Stimulated activated memory B cell treated with anti-CD40 and anti-IgM and Interleukin-4, amounts not matched to agents 10 μg/mL and 1 μg/mL and 100 μg/mL, for 72 hours (primary cell): Measurements from ENCODE around the gene GABRA5.

Source experiments
- ATAC-seq: fragments of 150-1000 bp; cut with Tn5 transposase; 2 replicates; pipeline ENCODE4 v1.10.0; 2021
- H3K27ac Mint-ChIP-seq: one replicate; pipeline ENCODE4 v1.8.0; 2022; ENCODE audit warnings: mild to moderate bottlenecking, mixed read lengths
- H3K27me3 Mint-ChIP-seq: one replicate; pipeline ENCODE4 v1.8.0; 2022; ENCODE audit warnings: mixed read lengths
- H3K36me3 Mint-ChIP-seq: one replicate; pipeline ENCODE4 v1.8.0; 2022; ENCODE audit warnings: mixed read lengths
- H3K4me1 Mint-ChIP-seq: one replicate; pipeline ENCODE4 v1.8.0; 2022; ENCODE audit warnings: mixed read lengths
- H3K4me3 Mint-ChIP-seq: one replicate; pipeline ENCODE4 v1.8.0; 2022; ENCODE audit warnings: mild to moderate bottlenecking, moderate library complexity, mixed read lengths
- H3K9me3 Mint-ChIP-seq: one replicate; pipeline ENCODE4 v1.8.0; 2022; ENCODE audit warnings: mixed read lengths

The GABRA5 gene

DNA sequence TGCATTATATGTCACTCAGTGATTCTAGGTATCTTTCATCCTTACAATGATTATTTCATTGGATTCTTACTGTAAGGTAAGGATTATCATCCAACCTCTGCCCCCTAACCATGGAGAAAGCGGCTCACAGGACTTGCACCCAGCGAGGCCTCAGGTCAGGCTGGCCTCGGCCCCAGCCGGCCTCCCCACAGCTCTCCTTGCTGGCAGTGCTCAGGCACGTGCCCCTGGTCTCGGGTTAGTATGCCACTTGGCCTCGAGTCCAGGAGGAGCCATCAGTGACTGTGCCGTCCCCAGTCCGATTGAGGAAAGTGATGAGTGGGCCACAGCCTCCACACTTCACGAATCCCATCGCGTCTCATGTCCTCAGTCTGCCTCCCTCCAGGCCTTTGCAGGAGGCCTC lies 68.5 kb downstream of the GABRA5 start:
- Mint-ChIP-seq H3K36me3 (no peaks in the 10 kb centered on the region), H3K4me3 (no peak overlapping the region), H3K4me1 (no peaks in the 10 kb centered on the region), H3K27me3 (no peaks in the 10 kb centered on the region), H3K27ac (no peak overlapping the region), H3K9me3 (peaks cover 5% of the 10 kb centered on the region)
- no peak for ATAC-seq

DNA sequence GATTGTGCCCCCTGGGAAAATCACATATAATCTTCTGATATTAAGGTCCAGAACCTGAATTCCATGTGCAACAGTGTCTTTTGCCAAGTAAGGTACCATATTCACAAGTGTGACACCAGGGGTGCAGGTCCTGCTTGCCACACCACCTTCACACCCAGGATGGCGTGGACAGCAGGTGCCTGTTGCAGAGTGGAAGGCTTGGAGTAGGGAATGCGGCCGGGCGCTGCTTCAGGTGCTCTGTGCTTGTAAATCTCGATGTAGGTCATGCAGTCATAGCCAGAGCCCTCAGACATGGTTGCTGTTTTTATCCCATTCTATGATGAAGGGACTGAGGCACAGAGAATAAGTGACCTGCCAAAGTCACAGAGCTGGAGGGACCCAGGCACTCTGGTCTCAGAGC lies 69.6 kb downstream of the GABRA5 start:
- peaks cover 5% of the 10 kb centered on the region for H3K9me3 Mint-ChIP-seq
- no peak overlapping the region for H3K27ac Mint-ChIP-seq
- no peak overlapping the region for H3K4me3 Mint-ChIP-seq
- H3K4me1 Mint-ChIP-seq, result no peaks in the 10 kb centered on the region
- H3K27me3 Mint-ChIP-seq, result no peaks in the 10 kb centered on the region
- ATAC-seq, result no peak
- H3K36me3 Mint-ChIP-seq, result no peaks in the 10 kb centered on the region

DNA sequence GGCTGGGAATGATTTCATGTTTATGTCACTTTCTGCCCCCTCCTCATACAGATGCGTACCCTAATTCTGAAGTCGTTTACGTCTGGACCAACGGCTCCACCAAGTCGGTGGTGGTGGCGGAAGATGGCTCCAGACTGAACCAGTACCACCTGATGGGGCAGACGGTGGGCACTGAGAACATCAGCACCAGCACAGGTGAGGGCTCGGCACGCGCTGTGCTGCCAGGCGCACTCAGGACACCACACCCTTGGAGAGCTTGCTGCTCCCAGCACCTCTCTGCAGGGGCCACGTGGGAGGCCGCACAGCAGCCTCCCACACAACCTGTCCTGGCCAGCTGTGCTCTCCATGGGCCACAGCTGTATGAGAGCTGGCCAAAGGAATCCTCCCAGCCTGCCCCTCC lies 70.3 kb downstream of the GABRA5 start:
- Mint-ChIP-seq H3K4me1 (no peaks in the 10 kb centered on the region), H3K27me3 (no peaks in the 10 kb centered on the region), H3K4me3 (no peak overlapping the region), H3K9me3 (peaks cover 5% of the 10 kb centered on the region), H3K36me3 (no peaks in the 10 kb centered on the region), H3K27ac (no peak overlapping the region)
- ATAC-seq, result peak; percentile 18

DNA sequence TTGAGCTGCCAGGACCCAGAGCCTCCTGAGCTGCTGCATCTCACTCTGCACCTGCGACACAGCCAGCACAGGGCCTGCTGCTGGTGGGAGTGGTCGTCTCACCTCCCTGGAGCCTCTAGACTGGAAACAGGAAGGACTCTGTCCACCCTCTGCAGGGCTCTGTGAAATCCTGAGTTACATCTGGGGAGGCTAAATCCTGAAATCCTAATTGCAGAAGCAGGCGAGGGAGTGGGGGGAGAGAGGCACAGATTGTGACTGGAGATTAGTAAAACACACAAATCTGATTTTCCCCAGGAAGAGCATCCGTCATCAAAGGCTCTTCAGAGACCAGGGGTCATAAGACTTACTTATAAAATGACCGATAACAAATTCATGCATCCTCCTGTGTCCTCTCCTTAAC lies 72.5 kb downstream of the GABRA5 start:
- no peak for ATAC-seq
- H3K27ac Mint-ChIP-seq, result no peak overlapping the region
- no peaks in the 10 kb centered on the region for H3K27me3 Mint-ChIP-seq
- no peaks in the 10 kb centered on the region for H3K4me1 Mint-ChIP-seq
- no peaks in the 10 kb centered on the region for H3K36me3 Mint-ChIP-seq
- H3K9me3 Mint-ChIP-seq, result peaks cover 5% of the 10 kb centered on the region
- H3K4me3 Mint-ChIP-seq, result no peak overlapping the region

DNA sequence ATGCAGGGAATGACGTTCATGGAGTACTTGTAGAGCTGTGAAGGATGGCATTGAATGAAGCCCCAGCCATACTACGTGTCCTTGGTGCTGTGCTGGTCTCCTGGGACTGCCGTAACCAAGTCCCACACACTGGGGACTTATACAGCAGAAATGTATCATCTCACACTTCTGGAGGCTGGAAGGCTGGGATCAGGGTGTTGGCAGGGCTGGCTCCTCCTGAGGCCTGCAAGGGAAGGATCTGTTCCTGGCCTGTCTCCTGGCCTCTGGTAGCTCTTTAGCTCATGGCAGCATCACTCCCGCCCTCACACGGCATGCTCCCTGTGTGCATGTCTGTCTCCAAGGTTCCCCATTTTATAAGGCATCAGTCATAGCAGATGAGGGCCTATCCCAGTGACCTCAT lies 74.6 kb downstream of the GABRA5 start:
- Mint-ChIP-seq H3K36me3 (no peaks in the 10 kb centered on the region), H3K4me1 (no peaks in the 10 kb centered on the region), H3K27ac (no peak overlapping the region), H3K27me3 (no peaks in the 10 kb centered on the region), H3K4me3 (no peak overlapping the region), H3K9me3 (peaks cover 5% of the 10 kb centered on the region)
- no peak for ATAC-seq

DNA sequence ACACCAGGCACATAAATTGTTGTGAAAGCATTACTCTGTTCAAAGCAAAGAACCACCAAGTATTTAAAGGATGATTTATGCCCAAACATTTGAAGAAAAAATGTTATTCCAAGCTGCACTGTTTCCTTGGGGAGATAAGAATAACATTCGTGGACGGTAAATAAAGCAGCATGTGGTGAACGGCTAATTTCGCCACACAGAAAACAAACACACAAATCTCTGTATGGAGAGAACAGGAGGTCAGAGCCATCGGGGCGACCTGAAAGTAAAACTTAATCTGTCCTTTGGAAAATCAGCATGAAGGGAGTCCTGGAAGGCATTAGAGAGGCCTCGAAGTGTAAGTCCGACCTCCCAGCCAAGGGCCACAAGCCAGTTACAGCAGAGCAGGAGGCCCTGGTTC lies 77.0 kb downstream of the GABRA5 start:
- no peak for ATAC-seq

DNA sequence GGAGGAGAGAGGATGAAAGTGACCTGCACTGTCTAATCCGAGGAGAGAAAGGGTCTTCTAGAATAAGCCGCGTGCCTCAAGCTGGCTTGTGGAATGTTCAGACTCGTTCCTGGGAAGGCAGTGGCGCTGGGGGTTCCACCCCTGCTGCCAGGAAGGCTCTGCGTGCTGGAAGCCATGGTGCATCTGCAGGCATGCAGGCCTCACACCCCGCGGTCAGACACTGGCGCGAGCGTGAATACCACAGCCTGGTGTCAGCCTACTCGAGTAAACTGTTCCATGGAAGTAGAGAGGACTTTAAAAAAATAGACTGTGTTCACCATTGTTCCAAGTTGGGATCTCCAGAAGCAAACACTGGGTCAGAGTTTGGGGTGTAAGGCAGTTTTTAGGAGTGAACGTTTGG lies 78.2 kb downstream of the GABRA5 start:
- Mint-ChIP-seq H3K9me3 (peaks cover 5% of the 10 kb centered on the region), H3K27me3 (no peaks in the 10 kb centered on the region), H3K4me1 (no peaks in the 10 kb centered on the region), H3K27ac (no peak overlapping the region), H3K4me3 (no peak overlapping the region), H3K36me3 (no peaks in the 10 kb centered on the region)
- ATAC-seq, result no peak

More for the DNA sequence above, 77.0 kb downstream of the GABRA5 start:
- Mint-ChIP-seq H3K36me3 (no peaks in the 10 kb centered on the region), H3K27ac (no peak overlapping the region), H3K4me3 (no peak overlapping the region), H3K27me3 (no peaks in the 10 kb centered on the region), H3K9me3 (peaks cover 5% of the 10 kb centered on the region), H3K4me1 (no peaks in the 10 kb centered on the region)

DNA sequence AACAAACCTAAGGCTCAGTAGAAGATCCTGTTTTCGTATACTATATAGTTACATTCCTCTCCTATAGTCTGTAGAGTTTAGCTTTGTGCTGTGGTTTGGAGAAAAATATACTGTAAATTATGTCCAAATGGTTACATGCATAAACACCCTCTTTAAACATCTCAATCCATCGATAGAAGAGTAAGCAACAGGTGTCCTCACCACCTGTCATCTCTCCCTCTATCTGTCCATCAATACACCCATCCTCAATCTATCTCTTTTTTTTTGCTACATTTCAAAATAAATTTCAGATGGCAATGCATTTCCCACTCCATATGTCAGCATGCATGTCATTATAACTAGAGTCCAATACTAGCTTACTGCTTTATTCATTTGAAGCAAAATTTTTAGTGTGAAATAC lies 83.1 kb downstream of the GABRA5 start:
- ATAC-seq, result no peak
- Mint-ChIP-seq H3K27ac (no peak overlapping the region), H3K9me3 (peaks cover 10% of the 10 kb centered on the region), H3K36me3 (no peaks in the 10 kb centered on the region), H3K27me3 (no peaks in the 10 kb centered on the region), H3K4me3 (no peak overlapping the region), H3K4me1 (no peaks in the 10 kb centered on the region)

DNA sequence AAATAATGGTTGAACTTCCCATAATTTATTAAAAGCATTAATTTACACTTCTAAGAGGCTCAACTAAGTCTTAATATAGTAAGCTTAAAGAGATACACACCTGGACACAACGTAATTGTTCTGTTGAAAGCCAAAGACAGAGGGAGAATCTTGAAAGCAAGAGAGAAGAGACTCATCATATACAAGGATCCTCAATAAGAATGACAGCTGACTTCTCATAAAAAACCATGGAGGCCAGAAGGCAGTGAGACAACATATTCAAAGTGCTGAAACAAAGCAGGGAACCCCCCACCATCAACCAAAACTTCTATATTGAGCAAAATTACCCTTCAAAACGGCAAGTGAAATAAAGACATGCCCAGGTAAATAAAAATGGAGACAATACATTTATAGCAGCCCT lies 87.5 kb downstream of the GABRA5 start:
- Mint-ChIP-seq H3K27me3 (no peaks in the 10 kb centered on the region), H3K4me3 (no peak overlapping the region), H3K9me3 (peaks cover 13% of the 10 kb centered on the region), H3K4me1 (no peaks in the 10 kb centered on the region), H3K36me3 (no peaks in the 10 kb centered on the region), H3K27ac (no peak overlapping the region)
- ATAC-seq, result no peak

DNA sequence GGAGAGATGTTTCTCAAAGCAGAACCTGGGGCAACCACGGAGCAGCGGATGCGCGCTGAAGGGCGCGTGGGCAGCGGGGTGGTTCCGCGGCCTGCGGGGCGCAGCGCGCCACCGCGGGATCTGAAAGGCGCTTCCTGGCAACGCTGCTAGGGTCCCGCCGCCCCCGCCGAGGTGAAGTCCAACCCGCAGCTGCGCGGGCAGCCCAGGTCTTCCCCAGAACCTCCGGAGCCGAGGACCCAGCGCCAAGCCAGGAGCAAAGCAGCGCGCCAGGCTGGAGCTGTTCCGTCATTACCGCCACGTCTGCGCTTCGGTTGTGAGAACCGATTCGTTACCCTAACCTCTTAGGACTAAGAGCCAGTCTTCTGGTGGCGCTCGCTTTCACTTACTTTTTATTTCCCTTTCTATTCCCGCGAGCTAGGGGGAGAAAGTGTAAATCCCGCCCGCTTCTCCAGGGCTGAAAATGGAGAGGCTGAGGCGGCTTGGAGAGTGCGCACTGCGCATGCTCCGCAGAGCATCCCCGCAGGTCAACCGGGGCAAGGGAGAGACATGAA lies 100.9 kb downstream of the GABRA5 start:
- peaks cover 20% of the 10 kb centered on the region for H3K27me3 Mint-ChIP-seq

DNA sequence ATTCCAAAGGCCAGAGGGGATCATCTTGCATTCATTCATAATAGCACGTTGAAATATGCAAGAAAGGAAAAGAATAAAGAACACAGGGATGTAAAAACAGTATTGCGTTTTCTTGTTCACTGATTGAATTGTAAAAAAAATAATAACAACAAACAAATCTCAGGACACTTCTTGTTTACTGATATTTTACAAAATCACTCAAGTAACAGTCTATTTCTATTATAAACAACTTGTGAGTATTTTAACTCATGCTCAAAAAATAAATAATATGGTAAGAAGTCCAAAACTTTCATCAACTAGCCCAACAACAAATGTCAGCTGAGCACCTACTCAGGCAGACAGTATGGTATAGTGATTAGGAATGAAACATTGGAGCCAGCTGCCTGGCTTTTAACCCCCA lies 101.9 kb downstream of the GABRA5 start:
- H3K9me3 Mint-ChIP-seq, result peaks cover 2% of the 10 kb centered on the region
- no peak overlapping the region for H3K4me3 Mint-ChIP-seq
- no peak overlapping the region for H3K27ac Mint-ChIP-seq
- no peak for ATAC-seq
- H3K4me1 Mint-ChIP-seq, result no peaks in the 10 kb centered on the region
- H3K27me3 Mint-ChIP-seq, result peaks cover 21% of the 10 kb centered on the region
- no peaks in the 10 kb centered on the region for H3K36me3 Mint-ChIP-seq

More for the DNA sequence above, 100.9 kb downstream of the GABRA5 start:
- H3K36me3 Mint-ChIP-seq, result no peaks in the 10 kb centered on the region
- no peak for ATAC-seq
- no peaks in the 10 kb centered on the region for H3K4me1 Mint-ChIP-seq
- no peak overlapping the region for H3K4me3 Mint-ChIP-seq
- H3K9me3 Mint-ChIP-seq, result peaks cover 2% of the 10 kb centered on the region
- H3K27ac Mint-ChIP-seq, result no peak overlapping the region

DNA sequence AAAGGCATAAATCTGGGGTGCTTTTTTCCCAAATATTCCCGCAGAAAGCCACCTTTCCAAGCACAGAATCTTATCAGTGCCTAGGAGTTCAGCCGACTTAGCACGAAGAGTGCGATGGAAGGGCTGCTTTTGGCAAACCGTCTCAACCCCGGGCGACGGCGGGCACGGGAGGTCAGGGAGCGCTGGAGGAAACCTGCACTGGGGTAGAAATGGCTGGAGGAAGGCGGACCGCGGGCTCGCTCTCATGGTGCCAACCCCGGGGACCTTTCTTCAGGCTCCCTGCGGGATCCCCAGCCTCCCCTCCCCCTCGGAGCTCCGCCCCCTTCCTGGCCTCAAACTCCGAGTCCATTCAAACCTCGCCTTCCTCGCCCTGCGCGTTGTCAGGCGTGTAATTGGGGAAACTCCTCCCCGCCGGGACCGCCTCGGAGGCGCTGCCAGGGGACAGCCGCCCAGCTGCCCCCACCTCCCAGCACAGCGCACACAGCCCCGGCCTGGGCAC lies 103.9 kb downstream of the GABRA5 start, which contains the start of gene GABRG3:
Gene GABRG3 (plus strand): TSS at position 470 of the 499 bp plus-strand sequence.
- no peak within 1 kb of the TSS for H3K4me3 Mint-ChIP-seq
- no peak for ATAC-seq
- peaks cover 21% of the 10 kb centered on the region for H3K27me3 Mint-ChIP-seq
- no peak within 1 kb of the TSS for H3K27ac Mint-ChIP-seq
- H3K36me3 Mint-ChIP-seq, result no peaks in the 10 kb centered on the region
- H3K4me1 Mint-ChIP-seq, result no peaks in the 10 kb centered on the region
- peaks cover 2% of the 10 kb centered on the region for H3K9me3 Mint-ChIP-seq

DNA sequence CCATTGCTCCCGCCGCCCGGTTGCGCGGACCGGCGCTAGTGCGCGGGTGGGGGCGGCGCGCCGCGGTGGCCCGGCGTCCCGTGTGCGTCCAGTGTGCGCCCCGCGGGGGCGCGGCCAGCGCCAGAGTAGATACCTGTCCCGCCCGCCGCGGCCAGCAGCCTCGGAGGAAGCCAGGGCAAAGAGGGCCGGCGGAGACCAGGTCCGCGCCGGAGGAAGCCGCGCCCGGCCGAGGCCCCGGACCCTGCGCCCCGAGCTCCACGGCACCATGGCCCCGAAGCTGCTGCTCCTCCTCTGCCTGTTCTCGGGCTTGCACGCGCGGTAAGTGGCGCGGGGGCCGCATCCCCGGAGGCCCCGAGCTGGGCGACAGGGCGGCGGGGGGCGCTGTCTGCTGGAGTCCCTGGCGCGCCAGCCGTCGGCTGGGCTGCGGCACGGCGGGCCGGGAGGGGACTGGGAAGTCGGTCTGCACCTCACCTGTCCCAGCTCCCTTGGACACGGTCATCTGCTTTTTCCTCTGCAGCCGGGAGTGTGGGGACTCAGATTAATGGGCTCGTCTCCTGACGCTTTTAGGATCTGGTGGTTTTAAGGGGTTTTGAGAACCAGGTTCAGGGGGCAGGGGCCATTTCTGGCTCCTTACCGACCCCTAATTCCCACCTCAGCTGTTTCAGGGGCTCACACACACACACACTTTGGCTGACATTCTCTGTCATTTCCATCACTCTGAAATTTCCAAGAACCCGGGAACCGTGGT lies 104.6 kb downstream of the GABRA5 start:
- Mint-ChIP-seq H3K27ac (no peak overlapping the region), H3K9me3 (peaks cover 4% of the 10 kb centered on the region), H3K4me3 (no peak overlapping the region), H3K36me3 (no peaks in the 10 kb centered on the region), H3K4me1 (no peaks in the 10 kb centered on the region), H3K27me3 (peaks cover 21% of the 10 kb centered on the region)
- ATAC-seq, result peak; percentile 20

DNA sequence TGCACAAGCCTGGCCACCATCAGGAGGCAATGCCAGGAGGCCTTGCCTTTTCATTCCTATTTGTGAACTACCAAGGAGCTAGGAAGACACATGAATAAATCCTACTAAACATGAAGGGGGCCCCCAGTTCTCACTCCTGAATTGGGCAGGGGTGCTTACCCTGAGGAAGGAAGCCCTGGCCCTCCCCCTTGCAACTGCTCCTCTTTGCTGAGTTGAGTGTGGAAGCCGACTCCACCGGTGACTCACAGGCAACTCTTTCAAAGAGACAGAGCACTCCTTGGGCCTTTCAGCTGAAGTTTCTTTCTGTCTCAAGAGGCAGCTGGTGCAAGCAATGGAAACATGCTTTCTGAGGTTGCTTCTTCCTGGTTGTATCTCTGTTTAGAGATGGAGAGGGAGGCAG lies 105.8 kb downstream of the GABRA5 start:
- Mint-ChIP-seq H3K27ac (no peak overlapping the region), H3K27me3 (peaks cover 21% of the 10 kb centered on the region), H3K4me3 (no peak overlapping the region), H3K4me1 (no peaks in the 10 kb centered on the region), H3K36me3 (no peaks in the 10 kb centered on the region), H3K9me3 (peaks cover 5% of the 10 kb centered on the region)
- no peak for ATAC-seq

DNA sequence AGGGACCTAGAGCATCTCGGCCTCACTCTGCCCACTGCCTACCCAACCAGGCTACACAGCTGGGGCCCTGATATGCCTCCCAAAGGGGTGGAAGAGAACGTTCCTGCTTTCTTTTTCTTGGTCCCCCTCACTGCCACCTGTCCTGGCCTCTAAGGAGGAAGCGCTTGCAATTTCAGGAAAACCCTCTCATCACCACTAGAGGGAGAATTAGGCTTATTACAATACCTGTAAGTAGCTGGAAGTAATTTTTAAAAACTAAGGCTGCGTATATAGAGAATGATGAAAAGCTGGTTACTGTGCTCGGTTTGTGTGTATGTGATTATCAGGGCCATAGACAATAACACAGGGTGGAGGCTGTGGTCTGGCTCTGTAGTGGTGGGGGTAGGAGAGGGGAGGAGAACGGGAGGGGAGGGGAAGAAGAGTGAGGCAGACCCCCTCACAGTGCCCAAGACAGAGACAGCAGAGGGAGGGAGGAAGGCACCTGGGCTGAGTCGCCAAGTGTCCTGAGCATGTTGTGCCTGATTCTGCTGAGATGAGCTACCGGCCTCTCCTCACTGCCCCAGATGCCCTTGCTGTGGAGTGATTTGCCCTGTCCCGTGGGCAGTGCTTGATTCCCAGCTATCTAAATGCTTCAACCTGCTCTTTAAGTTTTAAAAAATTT lies 107.4 kb downstream of the GABRA5 start:
- H3K27ac Mint-ChIP-seq, result no peak overlapping the region
- no peaks in the 10 kb centered on the region for H3K4me1 Mint-ChIP-seq
- ATAC-seq, result no peak
- peaks cover 21% of the 10 kb centered on the region for H3K27me3 Mint-ChIP-seq
- no peaks in the 10 kb centered on the region for H3K36me3 Mint-ChIP-seq
- no peak overlapping the region for H3K4me3 Mint-ChIP-seq
- peaks cover 5% of the 10 kb centered on the region for H3K9me3 Mint-ChIP-seq

DNA sequence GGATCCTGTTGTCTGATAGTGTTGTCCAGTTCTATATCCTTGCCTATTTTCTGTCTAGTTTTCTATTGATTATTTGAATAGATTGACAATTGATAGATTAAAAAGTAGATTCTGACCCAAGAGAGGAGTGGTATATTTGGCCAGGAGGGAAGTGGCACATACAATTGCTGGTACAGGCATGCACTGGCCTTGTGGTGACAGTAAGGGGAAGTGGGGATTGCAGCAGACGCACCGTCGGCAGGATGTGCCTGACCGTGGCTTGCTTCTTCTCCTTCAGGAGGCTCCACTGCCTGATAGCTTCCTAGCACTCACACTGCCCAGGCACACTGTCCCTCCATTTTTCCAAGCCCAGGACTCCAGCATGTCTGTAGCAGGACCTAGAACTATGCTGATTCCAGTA lies 114.6 kb downstream of the GABRA5 start:
- H3K36me3 Mint-ChIP-seq, result no peaks in the 10 kb centered on the region
- H3K9me3 Mint-ChIP-seq, result peaks cover under 1% of the 10 kb centered on the region
- no peak overlapping the region for H3K27ac Mint-ChIP-seq
- no peak overlapping the region for H3K4me3 Mint-ChIP-seq
- no peaks in the 10 kb centered on the region for H3K27me3 Mint-ChIP-seq
- ATAC-seq, result no peak
- no peaks in the 10 kb centered on the region for H3K4me1 Mint-ChIP-seq
